HG02970 (cell line): ENCODE measurements around the gene ITGA6.

Experiments used
- ATAC-seq: cut with Tn5 transposase; IDR thresholded peaks from one replicate; pipeline ENCODE4 v1.9.1; 2021; ENCODE audit warnings: mild to moderate bottlenecking, moderate library complexity, moderate number of reproducible peaks; ENCODE audit not compliant: unreplicated experiment, low FRiP score

The ITGA6 gene

DNA sequence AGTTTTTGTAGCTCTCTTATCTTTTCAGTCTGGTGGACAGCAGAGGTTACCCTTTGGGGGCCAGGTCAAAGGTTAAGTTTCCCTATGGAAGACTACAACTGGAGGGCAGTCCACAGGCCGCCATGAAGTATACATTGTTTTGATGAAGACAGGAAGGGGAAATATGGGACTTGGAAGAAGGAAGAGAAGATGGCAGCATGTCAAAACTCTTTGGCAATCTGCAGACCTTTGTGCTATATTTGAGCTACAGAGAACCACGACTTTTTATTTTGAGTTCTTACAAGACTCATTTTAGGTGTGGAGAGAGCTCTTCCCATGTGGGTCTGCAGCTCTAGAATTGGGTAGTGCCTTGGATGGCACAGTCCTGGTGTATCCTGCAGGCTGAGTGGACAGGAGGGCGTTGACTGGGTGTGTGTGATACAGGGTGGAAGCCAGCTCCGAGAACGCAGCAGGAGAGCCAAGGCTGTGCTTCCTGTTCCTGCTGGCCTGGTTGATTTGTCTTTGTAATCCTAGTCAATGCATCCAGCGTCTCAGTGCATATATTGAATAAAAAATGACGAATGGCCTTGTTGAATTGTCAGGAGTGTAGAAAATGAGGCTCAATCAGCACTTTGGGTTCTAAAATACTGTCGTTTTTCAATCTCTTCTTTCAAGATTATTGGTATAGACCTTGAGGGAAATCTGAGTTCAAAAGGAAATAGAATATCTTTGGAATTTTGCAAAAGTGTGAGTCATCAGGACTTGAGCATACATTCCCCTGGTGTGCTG, 11.5 kb downstream of the ITGA6 start:
- no peak for ATAC-seq

DNA sequence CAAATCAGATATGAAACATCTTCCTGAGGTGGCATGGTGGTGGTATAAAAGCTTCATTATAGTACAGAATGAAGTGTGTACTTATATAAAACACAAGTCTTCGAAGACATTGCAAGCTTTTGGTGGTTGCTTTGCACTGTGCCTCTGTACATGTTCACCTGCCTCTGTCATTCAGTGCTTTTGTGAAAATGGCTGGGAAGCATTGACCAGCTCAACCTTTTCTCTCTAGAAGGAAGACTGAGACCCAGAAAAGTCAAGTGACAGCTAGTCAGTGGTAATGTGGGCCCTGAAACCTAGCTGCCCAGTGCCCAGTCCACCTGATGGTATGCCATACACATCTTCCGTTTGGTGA, 12.1 kb downstream of the ITGA6 start:
- ATAC-seq = no peak

DNA sequence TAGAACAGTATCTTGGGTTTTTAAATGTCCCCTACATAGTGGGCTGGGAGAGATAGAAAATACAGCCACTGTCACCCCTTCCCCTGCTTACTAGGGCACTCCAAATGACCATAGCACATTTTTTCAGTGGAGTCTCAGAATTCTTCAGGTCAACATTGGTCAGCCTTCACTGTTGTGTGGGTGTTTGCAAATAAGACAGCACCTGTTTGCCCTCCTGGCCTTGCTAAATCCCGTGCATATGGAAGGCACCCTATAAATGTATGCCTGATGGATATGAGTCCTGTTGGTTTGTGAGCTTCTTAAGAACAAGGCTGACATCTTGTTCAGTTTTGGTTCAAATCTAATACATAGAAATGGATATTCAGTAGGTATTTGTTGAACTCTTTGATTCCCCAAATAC, 12.5 kb downstream of the ITGA6 start:
- ATAC-seq = no peak

DNA sequence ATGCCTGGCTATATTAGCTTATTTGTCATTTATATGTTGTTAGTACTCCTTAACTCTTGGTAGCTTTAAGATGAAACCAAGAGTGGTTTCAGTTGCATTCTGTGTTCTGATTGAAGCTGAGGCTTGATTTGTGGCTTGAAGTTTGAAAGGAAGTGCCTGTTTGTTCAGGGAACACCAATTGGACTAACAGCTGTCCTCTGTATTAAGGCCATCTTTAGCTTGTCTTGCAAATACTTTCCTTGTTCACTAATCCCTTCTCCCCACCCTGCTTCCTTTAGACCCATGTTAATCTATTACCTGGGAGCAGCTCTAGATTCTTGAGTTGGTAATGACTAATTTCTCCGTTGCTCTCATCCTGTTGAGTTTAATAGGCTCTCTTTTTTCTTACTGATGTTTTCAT, 13.4 kb downstream of the ITGA6 start:
- ATAC-seq = no peak

DNA sequence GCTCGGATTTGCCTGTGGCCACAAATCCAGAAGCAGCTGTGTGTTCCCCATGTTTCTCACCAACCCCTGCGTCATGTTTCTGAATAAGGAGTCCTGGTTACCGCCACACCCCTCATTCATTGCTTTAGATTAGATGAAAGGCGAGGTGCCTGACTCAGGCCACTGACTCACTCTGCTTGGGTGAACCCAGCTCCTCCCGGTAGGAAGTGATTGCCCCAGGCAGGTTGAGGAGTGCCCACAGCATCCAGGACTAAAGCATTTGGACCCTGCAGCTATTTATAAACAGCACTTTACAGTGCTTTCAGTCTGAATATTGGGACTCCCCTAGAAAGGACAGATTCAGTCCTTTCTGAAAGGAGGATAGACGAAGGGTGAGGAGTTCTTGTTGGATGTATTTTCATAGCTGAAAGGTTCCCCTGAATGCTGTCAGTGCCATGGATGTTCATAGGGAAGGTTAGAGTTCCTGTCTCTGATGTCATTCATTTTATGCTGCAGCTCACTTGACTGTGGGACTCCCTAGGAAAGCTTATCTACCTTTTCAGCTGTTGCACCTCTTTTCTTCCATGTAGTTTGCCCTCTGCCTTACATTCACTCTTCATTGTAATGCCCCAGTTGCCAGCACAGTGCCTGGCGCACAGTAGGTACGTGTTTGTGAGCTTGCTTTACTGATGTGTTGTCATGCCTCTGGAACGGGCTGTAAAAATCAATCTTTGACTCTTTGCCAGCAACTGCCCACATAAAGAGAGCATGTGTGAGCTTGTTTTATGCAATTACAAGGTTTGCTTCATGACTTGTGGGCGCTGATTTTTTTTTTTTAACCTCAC, 14.9 kb downstream of the ITGA6 start:
- no peak for ATAC-seq

DNA sequence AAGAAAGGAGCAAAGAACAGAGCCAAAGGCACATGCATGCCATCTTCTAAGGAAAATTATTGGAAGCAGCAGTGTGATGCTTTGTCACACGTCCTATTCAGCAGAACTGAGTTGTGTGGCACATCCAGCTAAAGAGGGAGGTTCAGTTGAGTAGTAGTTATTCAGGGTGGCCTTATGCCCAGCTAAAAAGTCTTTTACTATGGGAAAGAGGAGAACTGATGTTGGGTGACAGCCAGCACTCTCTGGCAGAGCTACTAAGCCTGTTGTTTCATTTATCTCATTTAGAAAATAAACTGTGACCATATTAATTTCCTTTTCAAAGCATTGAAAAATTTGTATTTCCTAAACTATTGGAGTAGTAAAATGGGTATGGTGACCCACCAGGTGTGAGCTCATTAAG, 18.5 kb downstream of the ITGA6 start:
- no peak for ATAC-seq

DNA sequence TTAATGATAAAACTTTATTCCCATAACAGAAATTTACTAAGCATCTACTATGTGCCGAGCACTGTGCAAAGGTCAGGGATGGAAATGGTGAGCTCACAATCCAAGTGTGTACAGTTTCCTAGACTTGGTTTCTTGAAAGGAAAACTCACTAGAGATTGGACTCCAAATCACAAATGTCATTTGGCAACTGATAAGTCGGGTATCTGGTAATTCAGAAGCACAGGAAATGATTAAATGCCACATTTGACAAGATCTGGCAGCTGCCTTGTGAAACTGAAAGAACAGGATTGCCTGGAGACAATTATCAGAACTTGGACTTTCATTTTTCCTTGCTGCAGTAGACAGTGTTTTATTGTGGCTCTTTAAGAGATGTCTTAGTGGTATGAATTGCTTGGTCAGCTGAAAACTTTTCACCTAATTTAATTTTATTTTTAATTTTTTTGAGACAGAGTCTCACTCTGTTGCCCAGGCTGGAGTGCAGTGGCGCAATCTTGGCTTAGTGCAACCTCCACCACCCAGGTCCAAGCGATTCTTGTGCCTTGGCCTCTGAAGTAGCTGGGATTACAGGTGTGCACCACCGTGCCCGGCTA, 19.2 kb downstream of the ITGA6 start:
- no peak for ATAC-seq

DNA sequence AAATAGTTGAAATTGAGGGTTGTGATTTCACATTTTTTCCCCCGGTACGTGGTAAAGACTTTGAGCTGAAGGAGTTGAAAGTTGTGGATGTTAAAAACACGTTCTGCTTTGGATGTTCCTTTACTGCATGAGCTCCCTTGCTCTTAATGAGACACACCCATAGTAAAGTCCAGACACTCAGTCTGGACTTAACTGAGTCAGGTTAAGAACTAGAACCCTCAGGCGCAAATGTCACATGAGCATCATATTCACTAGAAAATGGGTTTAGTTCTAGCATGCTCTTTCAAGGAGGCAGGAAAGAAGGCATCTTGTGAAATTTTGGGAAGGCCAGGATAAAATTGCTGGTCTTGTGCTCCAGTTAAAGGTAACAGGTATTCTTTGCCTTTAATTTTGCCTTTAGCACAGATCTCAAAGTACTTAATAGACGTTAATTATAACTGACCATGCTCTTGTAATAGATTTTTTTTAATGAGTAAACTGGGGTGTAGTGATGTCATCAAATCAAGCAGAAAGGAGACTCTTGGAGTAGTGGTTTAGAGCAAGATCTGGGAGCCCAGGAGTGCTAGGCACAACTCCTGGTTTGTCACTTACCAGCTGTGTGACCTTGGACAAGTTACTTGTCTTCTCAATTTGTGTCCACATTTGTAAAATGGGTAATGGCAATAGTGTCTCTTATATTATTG, 20.6 kb downstream of the ITGA6 start:
- no peak for ATAC-seq

DNA sequence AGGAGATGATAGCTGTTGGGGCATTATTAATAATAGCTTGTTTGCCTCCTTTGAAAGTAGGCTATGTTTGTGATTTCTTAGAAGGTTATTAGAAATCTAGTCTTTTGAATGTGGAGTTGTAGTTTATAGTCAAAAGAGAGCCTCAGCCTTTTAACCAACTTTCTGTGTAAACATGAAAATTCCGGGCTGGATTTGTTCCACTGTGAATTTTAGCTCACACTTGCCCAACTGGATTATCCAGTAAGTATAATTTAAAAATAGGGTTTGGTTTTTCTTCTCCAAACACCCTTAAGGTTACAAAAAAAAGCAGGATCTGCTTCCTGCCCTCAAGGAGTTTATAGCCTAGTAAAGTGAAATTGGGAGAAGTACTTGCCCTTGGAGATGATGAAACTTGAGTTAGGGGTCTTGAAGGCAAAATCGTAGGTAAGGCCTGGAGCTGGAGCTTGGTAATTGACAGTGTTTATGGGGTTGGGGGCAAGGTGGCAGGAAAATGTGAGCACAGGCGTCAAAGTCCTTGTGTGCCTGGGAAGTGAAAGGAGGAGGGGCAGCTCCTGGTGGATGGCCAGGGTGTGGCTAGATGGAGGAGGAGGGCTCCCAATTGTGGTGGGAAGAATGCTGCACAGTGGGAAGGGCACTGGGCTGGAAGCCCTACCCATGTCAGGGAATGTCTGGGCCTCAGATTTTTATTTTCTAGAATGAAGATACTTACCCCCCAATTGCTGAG, 21.3 kb downstream of the ITGA6 start:
- no peak for ATAC-seq

DNA sequence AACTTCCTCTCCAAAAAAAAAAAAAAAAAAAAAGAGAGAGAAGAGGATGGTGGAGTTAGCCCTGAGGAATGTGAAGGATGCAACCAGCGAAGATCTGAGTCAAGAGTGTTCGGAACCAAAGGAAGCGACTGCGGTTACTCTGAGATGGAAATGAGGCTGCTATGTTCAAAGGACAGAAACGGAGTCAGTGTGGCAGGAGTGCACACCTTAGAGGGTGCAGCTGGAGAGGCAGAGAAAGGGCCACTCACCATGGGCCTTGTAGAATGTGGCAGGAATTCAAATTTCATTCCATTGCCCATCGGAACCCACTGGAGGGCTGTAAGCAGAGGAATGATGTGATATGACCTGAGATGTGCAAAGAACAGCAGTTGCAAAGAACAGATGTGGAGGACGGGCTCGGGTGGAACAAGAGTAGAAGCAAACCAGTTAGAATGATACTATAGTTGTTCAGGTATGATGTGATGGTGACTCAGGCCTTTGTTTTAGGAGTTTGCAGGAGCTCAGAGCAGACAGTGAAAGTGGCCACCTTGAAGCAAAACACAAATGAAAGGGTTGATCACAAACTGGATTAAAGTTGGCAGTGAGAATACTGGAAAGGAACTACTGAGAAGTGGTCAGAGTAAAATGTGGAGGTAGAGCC, 22.6 kb downstream of the ITGA6 start:
- no peak for ATAC-seq

DNA sequence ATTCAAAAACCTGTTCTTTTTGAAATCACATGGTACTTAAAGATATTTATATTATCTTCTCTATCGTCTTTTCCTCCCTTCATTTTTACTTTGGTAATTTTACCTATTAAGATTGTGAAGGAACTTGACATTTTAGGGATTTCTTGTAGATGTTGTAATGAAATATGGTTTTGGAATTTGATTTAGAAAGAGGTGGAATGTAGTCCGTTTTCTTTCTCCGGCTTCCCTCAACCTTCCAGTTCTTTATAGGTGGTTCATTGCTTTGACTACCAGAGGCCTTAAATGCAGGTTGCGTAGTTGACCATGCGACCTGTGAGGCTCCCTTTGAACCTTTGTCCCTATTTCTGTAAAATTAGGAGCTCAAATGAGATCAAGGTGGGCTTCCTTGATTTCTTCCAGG, 24.5 kb downstream of the ITGA6 start:
- ATAC-seq = no peak

DNA sequence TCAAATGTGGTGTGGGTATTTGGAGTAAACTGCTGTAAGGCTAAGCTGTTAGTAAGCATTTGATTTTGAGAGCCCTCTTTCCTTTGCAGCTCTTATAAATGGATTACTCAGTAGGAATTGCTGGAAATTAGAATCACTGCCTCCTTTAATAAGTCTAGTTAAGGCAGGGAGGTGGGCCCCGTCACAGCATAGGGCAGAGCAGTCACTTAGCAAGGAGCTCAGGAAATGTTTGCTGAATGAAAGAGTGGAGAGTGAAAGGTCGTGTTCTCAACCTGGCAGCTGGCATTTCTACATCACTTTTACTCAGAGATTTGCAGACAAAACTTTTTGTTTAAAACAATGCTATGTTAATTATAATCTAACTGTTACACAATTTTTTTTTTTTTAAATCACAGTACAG, 25.5 kb downstream of the ITGA6 start:
- no peak for ATAC-seq

DNA sequence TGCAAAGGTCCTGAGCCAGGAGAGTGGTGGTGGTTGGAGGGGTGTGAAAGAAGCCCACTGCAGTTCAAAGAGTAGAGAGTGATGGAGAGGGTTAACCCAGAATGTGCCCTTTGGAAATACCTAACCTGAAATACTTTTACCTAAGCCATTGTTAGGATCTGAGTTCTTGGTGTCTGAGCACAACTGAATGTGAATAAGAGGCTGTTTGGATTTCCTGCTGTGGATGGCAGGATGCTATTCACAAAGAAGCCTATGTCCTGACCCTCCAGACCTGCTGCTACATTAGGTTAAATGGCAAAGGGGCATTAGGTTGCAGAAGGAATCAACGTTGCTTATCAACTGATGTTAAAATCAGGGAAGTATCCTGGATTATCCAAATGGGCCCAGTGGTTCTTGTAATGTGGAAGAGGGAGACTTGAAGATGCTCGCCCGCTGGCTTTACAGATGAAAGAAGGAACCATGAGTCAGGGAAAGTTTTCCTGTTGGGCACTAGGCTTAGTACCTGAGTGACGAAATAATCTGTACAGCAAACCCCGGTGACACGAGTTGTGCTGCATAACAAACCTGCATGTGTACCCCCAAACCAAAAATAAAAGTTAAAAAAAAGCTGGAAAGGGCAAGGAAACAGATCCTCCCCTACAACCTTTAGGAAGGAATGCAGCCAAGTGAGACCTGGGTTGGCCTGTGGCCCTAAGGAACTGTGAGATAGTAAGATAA, 27.2 kb downstream of the ITGA6 start:
- ATAC-seq = no peak

DNA sequence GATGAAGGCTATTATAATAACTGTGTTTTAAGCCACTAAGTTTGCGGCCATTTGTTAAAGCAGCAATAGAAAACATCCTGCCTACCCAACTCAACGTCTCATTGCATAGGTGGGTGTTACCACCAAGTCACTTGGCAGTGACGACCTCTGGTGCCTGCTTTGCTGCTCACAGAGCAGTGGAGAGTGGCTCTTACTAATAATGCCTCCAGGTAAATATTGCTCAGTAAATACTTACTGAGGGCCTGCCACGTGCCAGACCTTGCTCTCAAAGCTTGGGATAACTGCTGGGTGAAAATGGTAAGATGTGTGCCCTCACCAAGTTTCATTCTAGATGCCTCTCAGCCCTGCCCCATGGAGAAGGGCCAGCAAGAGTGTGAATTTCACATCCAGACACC, 27.7 kb downstream of the ITGA6 start:
- no peak for ATAC-seq

DNA sequence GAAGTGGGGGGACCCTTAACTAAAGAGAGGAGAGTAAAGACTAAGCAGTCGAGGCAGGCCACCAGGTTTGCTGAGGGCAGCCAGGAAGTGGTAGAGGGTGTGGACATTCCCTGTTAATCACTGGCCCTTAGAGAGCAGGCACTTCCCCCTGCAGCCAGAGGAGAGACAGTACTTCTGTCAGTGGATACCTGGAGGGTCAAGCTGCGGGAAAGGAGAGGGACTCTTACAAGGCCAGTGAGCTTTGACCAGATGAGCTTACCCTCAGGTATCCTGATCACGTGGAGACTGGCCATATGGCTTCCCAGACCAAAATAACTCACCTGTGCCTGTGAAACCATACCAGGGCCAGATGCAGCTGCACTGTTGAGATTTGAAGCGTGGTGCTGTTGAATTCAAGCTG, 28.6 kb downstream of the ITGA6 start:
- ATAC-seq = no peak

DNA sequence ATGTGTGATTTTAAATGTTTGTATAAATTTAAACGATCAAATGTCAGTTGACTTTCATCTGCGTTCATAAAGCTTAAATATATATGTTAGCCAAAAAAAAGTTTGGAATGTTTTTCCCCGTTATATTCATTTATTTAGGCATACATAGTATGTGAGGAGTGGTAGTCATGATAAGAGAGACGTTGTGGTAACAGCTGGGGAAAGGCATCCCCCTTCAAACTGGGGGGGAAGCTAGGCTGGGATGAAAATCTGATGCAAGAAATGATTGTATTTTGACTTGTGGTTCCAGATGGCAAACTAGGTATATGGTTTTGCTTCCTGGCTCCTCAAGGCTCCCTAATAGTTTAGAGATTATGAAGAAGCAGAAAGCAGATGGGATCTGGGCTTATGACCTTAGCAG, 30.1 kb downstream of the ITGA6 start:
- no peak for ATAC-seq

DNA sequence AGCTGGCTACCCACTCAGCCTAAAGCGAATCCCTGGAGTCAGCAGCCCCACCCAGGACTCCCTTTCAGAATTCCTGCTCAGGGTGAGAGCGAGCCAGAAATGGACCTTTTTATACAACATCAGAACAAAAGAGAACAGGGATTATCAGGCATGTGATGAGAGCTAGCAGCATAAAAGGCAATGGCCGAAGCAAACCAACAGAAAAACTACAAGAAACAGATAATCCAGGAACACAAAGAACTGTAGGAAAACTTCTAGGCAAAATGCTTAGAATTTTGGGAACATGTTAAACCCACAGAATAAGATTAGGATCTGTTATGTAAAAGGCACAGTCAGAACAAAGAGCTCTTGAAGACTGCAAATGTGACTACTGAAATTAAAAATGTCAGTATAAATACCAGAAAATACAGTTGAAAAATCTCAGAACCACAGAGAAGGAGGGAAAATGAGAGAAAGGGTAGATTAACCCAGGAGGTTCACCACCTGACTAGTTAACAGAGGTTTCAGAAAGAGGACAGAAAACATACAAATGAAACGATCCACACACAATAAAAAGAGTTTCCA, 31.3 kb downstream of the ITGA6 start:
- ATAC-seq = no peak

DNA sequence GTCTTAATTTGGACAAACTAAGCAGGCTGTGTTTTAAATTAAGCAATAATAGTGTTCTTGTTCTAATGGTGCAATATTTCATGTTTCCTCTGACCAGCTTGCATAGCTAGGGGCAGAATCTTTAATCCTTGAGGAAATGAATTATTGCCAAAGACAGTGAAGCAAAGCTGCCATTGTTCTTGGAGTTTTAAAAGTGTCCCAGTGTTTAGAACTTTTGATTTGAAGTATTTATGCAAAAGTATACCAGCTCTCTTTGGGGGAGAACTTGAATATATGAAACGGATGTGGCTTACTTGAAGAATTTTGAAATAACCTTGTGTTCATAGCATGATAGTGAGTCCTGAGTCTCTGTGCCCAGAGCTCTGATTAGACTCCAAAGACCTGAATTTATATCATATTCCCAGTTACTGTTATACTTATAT, 33.4 kb downstream of the ITGA6 start:
- ATAC-seq = no peak
